Activated CD8-positive, alpha-beta memory T cell treated with anti-CD3 and anti-CD28 coated beads, Interleukin-2, amount 10 ng/mL, durations not matched to agents 7 days and 5 days (primary cell): ENCODE measurements around the gene SLAMF7. TPM values are rescaled to one million over a fixed set of nuclear protein-coding genes. Genes with fewer than 3 reads are reported as not detected.
"Not testable (repeated sequence)": the region's sequence is repeated elsewhere in the genome, so short reads cannot be mapped to it uniquely, and the experiment has no call there.

Source experiments
- ATAC-seq: fragments of 150-1000 bp; cut with Tn5 transposase; one replicate; pipeline ENCODE4 v1.10.0; 2021; ENCODE audit warnings: moderate library complexity
- CTCF ChIA-PET: fragments of 350-600 bp; sonication (Branson Sonifier 250); formaldehyde crosslinking; loops from one replicate; lab custom pipeline; 2021; ENCODE audit warnings: antibody characterized with exemption; lab: Charles Lee
- DNase-seq: peaks from one replicate; pipeline ENCODE4 v3.0.0-alpha.2; 2020
- H3K27ac Mint-ChIP-seq: one replicate; pipeline ENCODE4 v1.8.0; 2021; ENCODE audit warnings: mild to moderate bottlenecking, mixed read lengths
- H3K27me3 Mint-ChIP-seq: one replicate; pipeline ENCODE4 v1.8.0; 2021; ENCODE audit warnings: mixed read lengths
- H3K36me3 Mint-ChIP-seq: one replicate; pipeline ENCODE4 v1.8.0; 2021; ENCODE audit warnings: mild to moderate bottlenecking, mixed read lengths
- H3K4me1 Mint-ChIP-seq: one replicate; pipeline ENCODE4 v1.8.0; 2021; ENCODE audit warnings: mixed read lengths
- H3K4me3 Mint-ChIP-seq: one replicate; pipeline ENCODE4 v1.8.0; 2021; ENCODE audit warnings: mild to moderate bottlenecking, moderate library complexity, mixed read lengths
- H3K9me3 Mint-ChIP-seq: one replicate; pipeline ENCODE4 v1.8.0; 2022; ENCODE audit warnings: low read depth, mixed read lengths
- total RNA-seq, 2 experiments: library from RNA; stranded (reverse); gene quantifications; one replicate each; pipeline ENCODE4 v1.2.3, GENCODE V29; 2021

SLAMF7 gene
- total RNA-seq, 2 experiments from 2014 or later: 107 to 126 TPM

DNA sequence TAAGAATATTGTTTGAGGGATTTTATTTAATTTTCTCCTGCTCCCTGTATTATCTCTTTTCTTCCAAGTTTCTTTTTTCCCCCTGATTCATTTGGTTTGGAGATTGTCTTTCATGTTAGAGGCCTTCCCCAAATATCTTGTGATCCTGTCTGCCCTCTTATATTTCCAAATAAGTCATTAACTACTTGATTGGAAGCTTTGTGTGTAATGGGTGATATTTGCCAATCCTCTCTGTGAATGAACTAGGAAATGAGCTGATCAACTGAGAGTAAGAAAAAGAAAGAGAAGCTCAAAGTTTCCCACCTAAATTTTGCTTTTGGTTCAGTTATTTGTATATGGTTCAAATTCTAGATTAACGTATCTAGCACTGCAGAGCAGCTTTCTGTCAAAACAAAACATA, 33.3 kb downstream of the SLAMF7 start:
- H3K4me3 Mint-ChIP-seq: no peak overlapping the region
- H3K36me3 Mint-ChIP-seq: no peaks in the 10 kb centered on the region
- DNase-seq: no peak
- no peaks in the 10 kb centered on the region for H3K27me3 Mint-ChIP-seq
- CTCF ChIA-PET: interaction anchor here (1.5 to 6.2 kb wide), 8 partner anchors 10 to 218 kb away, joined by 4 to 84 read pairs (median 6); partner anchors contain the start of genes ITLN2 and LY9
- no peaks in the 10 kb centered on the region for H3K9me3 Mint-ChIP-seq
- H3K4me1 Mint-ChIP-seq: peaks cover 35% of the 10 kb centered on the region
- ATAC-seq: no peak
- H3K27ac Mint-ChIP-seq: no peak overlapping the region

GRCh38 chr1:160773093-160773492, 34.0 kb downstream of the SLAMF7 start:
- ATAC-seq (no peak), DNase-seq (no peak)
- H3K4me3 Mint-ChIP-seq: no peak overlapping the region
- no peaks in the 10 kb centered on the region for H3K36me3 Mint-ChIP-seq
- H3K27ac Mint-ChIP-seq: no peak overlapping the region
- CTCF ChIA-PET: interaction anchor here (0.6 to 6.2 kb wide), 10 partner anchors 9 to 217 kb away, joined by 4 to 84 read pairs (median 6); partner anchors contain the start of genes ITLN2 and LY9
- no peaks in the 10 kb centered on the region for H3K9me3 Mint-ChIP-seq
- H3K27me3 Mint-ChIP-seq: no peaks in the 10 kb centered on the region
- H3K4me1 Mint-ChIP-seq: peaks cover 27% of the 10 kb centered on the region

DNA sequence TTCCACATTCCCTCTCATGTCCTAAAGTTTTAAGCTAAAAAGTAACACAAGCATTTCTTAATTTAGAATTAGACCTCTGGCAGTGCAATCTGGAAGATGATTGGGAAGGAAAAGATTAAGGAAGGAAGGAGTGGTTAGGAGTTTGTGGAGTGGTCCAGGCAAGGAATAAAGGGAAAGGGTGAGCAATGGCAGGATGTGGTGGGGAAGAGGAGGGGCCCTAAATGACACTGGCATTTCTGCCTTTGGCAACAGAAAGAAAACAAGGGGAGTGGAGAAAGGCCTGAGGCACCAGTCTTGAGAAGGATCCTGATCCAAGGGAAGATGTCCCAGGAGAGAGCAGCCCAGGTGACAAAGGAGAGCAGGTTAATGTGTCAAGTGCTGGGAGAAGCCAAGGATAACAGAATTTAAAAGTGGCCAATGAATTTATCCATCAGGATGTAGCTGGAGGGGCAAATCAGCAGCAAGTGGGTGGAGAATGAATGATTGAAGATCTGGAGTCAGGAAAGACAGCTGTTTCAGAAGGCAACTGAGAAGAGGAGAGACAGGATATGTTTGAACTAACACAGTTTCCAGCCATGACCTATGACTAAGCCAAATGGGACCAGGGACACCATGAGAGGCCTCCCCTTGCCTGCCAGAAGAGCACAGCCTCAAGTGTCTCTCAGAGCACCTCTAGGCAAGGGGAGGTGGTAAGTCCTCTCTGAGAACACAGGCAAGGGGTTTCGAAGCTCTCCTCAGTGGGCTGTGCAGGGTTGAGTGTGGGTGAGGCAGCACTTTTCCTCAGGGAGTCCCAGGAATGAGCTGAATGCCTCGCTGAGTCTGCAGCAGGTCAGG, 36.1 kb downstream of the SLAMF7 start:
- no peaks in the 10 kb centered on the region for H3K36me3 Mint-ChIP-seq
- DNase-seq (no peak), ATAC-seq (no peak)
- H3K4me1 Mint-ChIP-seq: peaks cover 19% of the 10 kb centered on the region
- H3K4me3 Mint-ChIP-seq: no peak overlapping the region
- no peaks in the 10 kb centered on the region for H3K27me3 Mint-ChIP-seq
- CTCF ChIA-PET: interaction anchor here (0.9 to 9.1 kb wide), 16 partner anchors 13 to 215 kb away, joined by 3 to 174 read pairs (median 13); partner anchors contain the start of genes ITLN2 and LY9
- peak overlapping the region; percentile 10 for H3K27ac Mint-ChIP-seq
- H3K9me3 Mint-ChIP-seq: no peaks in the 10 kb centered on the region

- peaks cover 16% of the 10 kb centered on the region for H3K4me1 Mint-ChIP-seq
- CTCF ChIA-PET: interaction anchor here (1.0 to 9.1 kb wide), 23 partner anchors 8 to 214 kb away, joined by 3 to 174 read pairs (median 9); partner anchors contain the start of genes ITLN2 and LY9
- no peak overlapping the region for H3K4me3 Mint-ChIP-seq
- H3K9me3 Mint-ChIP-seq: no peaks in the 10 kb centered on the region
- no peaks in the 10 kb centered on the region for H3K27me3 Mint-ChIP-seq
- ATAC-seq (no peak), DNase-seq (no peak)
- H3K27ac Mint-ChIP-seq: no peak overlapping the region
- H3K36me3 Mint-ChIP-seq: no peaks in the 10 kb centered on the region
These were observed 37.1 kb downstream of the SLAMF7 start for GRCh38 chr1:160776178-160776577.

DNA sequence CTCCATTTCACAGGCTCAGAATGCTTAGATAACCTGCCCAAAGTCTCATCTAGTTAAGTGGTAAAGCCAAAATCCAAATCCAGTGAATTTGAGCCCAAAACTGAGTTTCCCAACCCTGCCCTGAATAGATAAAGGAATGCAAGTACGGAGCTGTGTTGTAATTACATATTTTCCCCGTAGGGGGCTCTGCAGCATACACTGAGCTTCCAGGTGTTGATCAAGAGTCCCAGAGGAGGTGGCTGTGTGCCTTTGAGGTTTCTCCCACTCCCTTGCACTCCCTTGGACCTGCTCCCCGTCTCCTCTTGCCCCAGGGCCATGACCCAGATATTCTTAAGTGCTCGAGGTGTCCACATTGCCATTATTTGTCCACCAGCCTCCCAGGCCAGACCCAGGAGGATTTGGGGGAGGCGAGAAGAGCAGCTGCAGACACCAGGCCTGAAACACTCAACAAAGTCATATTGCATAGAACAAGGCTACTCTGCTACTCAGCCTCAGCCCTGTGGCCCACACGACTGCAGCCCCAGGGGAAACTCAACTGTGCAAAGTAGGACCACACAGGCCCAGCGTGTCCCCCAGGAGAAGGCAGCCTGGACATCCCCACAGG, 38.5 kb downstream of the SLAMF7 start:
- Mint-ChIP-seq H3K4me3 (no peak overlapping the region), H3K27ac (peak overlapping the region; percentile 22), H3K27me3 (no peaks in the 10 kb centered on the region), H3K36me3 (no peaks in the 10 kb centered on the region), H3K4me1 (peaks cover 28% of the 10 kb centered on the region), H3K9me3 (no peaks in the 10 kb centered on the region)
- DNase-seq (peak; percentile 66), ATAC-seq (peak; percentile 52)
- CTCF ChIA-PET: interaction anchor here (0.5 to 9.1 kb wide), 39 partner anchors 9 to 390 kb away, joined by 3 to 174 read pairs (median 5); partner anchors contain the start of genes CD244, CD48, ITLN1 and ITLN2

GRCh38 chr1:160778976-160779375, 39.9 kb downstream of the SLAMF7 start:
- CTCF ChIA-PET: interaction anchor here (0.8 to 9.1 kb wide), 14 partner anchors 10 to 211 kb away, joined by 3 to 174 read pairs (median 8); partner anchors contain the start of genes ITLN2 and LY9
- H3K4me1 Mint-ChIP-seq: peaks cover 28% of the 10 kb centered on the region
- H3K27ac Mint-ChIP-seq: no peak overlapping the region
- H3K4me3 Mint-ChIP-seq: no peak overlapping the region
- H3K9me3 Mint-ChIP-seq: no peaks in the 10 kb centered on the region
- ATAC-seq: no peak
- DNase-seq: no peak
- peaks cover under 1% of the 10 kb centered on the region for H3K27me3 Mint-ChIP-seq
- no peaks in the 10 kb centered on the region for H3K36me3 Mint-ChIP-seq

- peak; percentile 61 for DNase-seq
These were observed 40.8 kb downstream of the SLAMF7 start for GRCh38 chr1:160779626-160780397.

GRCh38 chr1:160780398-160780755, 41.3 kb downstream of the SLAMF7 start:
- DNase-seq: no peak
- peaks cover 19% of the 10 kb centered on the region for H3K4me1 Mint-ChIP-seq

More at GRCh38 chr1:160779626-160780397, 40.8 kb downstream of the SLAMF7 start:
- H3K27me3 Mint-ChIP-seq: peaks cover 4% of the 10 kb centered on the region
- H3K36me3 Mint-ChIP-seq: no peaks in the 10 kb centered on the region
- H3K9me3 Mint-ChIP-seq: no peaks in the 10 kb centered on the region
- no peak for ATAC-seq
- H3K27ac Mint-ChIP-seq: no peak overlapping the region
- peaks cover 25% of the 10 kb centered on the region for H3K4me1 Mint-ChIP-seq
- CTCF ChIA-PET: interaction anchor here (0.6 to 9.1 kb wide), 31 partner anchors 11 to 216 kb away, joined by 3 to 174 read pairs (median 4); partner anchors contain the start of genes CD244, ITLN2 and LY9
- no peak overlapping the region for H3K4me3 Mint-ChIP-seq

GRCh38 chr1:160781186-160781766, 42.2 kb downstream of the SLAMF7 start:
- no peak for ATAC-seq
- Mint-ChIP-seq H3K36me3 (no peaks in the 10 kb centered on the region), H3K4me1 (peaks cover 18% of the 10 kb centered on the region), H3K27me3 (peaks cover 8% of the 10 kb centered on the region), H3K9me3 (no peaks in the 10 kb centered on the region), H3K4me3 (no peak overlapping the region), H3K27ac (peak overlapping the region; percentile 77)
- DNase-seq: no peak
- CTCF ChIA-PET: interaction anchor here (0.6 to 9.1 kb wide), 24 partner anchors 8 to 316 kb away, joined by 3 to 174 read pairs (median 4); partner anchors contain the start of genes ITLN2 and LY9

More at GRCh38 chr1:160780398-160780755, 41.3 kb downstream of the SLAMF7 start:
- H3K27ac Mint-ChIP-seq: no peak overlapping the region
- H3K4me3 Mint-ChIP-seq: no peak overlapping the region
- H3K27me3 Mint-ChIP-seq: peaks cover 8% of the 10 kb centered on the region
- H3K36me3 Mint-ChIP-seq: no peaks in the 10 kb centered on the region
- CTCF ChIA-PET: interaction anchor here (0.6 to 9.1 kb wide), 27 partner anchors 11 to 215 kb away, joined by 3 to 174 read pairs (median 4); partner anchors contain the start of genes CD244, ITLN2 and LY9
- H3K9me3 Mint-ChIP-seq: no peaks in the 10 kb centered on the region
- ATAC-seq: no peak

DNA sequence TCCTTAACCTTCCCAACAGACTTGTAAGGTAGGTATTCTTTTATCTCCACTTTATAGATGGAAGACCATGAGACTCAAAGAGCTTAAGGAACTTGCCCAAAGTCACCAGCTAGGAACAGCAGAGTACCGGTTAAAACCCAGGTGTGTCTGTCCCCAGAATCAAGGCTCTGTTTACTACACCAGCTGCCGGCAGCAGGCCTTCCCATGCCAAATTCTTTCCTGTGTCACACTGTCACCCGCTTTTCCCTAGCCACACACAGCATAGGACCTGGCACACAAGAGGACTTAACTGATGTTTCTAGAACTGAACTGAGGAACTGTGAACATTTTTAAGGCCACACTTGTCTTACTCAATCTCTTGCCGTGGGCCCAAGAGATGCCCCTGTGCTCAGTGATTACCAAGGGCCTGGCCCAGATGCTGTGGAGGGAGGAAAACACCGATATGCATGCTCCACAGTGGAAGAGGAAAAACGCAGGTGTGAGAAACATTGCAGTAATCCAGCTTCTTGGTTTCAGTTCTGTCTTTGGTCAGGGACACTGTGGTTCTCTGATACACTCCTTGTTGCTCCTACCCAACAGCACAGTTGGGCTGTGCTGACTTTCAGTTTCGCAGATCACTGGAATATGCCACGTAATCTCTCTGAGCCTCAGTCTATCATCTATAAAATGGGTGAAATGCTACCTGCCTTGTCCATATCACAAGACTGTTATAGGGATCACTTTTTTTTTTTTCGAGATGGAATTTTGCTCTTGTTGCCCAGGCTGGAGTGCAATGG, 43.1 kb downstream of the SLAMF7 start:
- Mint-ChIP-seq H3K4me3 (no peak overlapping the region), H3K36me3 (no peaks in the 10 kb centered on the region), H3K4me1 (peaks cover 18% of the 10 kb centered on the region), H3K27me3 (peaks cover 8% of the 10 kb centered on the region), H3K27ac (peak overlapping the region; percentile 77), H3K9me3 (no peaks in the 10 kb centered on the region)
- CTCF ChIA-PET: interaction anchor here (0.8 to 9.1 kb wide), 17 partner anchors 9 to 315 kb away, joined by 3 to 174 read pairs (median 5); partner anchors contain the start of genes ITLN2 and LY9
- DNase-seq (peak; percentile 68), ATAC-seq (peak; percentile 93)

GRCh38 chr1:160782988-160783765, 44.1 kb downstream of the SLAMF7 start:
- H3K36me3 Mint-ChIP-seq, H3K4me3 Mint-ChIP-seq, H3K27ac Mint-ChIP-seq, H3K27me3 Mint-ChIP-seq, ATAC-seq, H3K9me3 Mint-ChIP-seq, DNase-seq: not testable (repeated sequence)
- CTCF ChIA-PET: interaction anchor here (1.7 to 9.1 kb wide), 3 partner anchors 47 to 314 kb away, joined by 5 to 174 read pairs (median 31); partner anchors contain the start of gene ITLN2
- peaks cover 18% of the 10 kb centered on the region for H3K4me1 Mint-ChIP-seq
